Upper lobe of left lung (tissue), 6 donors: ENCODE results near the gene STUB1. TPM values are rescaled to one million over a fixed set of nuclear protein-coding genes. Genes with fewer than 3 reads are reported as not detected.

Experiments
- ATAC-seq, 2 donors: fragments of 200-7000 bp; cut with Tn5 transposase; one replicate each; pipeline ENCODE4 v1.9.1; 2022; ENCODE audit warnings: mild to moderate bottlenecking in 2 of 2, moderate library complexity in 2 of 2; ENCODE audit not compliant: low FRiP score in 2 of 2
- DNase-seq, 2 donors: peaks; one replicate each; pipeline ENCODE4 v3.0.0-alpha.2; 2019 to 2020
- H3K27ac ChIP-seq, 4 donors: fragments of 200-600 bp; sonication (generic); one replicate each; pipeline ENCODE4 v1.5.1; 2016 to 2019
- H3K27me3 ChIP-seq, 4 donors: fragments of 200-600 bp; sonication (generic); one replicate each; pipeline ENCODE4 v1.5.1; 2017 to 2019
- H3K36me3 ChIP-seq, 4 donors: fragments of 200-600 bp; sonication (generic); one replicate each; pipeline ENCODE4 v1.5.1; 2016 to 2019
- H3K4me1 ChIP-seq, 4 donors: fragments of 200-600 bp; sonication (generic); one replicate each; pipeline ENCODE4 v1.5.1; 2018 to 2019
- H3K4me3 ChIP-seq, 4 donors: fragments of 200-600 bp; sonication (generic); one replicate each; pipeline ENCODE4 v1.5.1; 2017 to 2019; ENCODE audit warnings: mild to moderate bottlenecking in 2 of 4, moderate library complexity in 1 of 4
- H3K9me3 ChIP-seq, 4 donors: fragments of 200-600 bp; sonication (generic); one replicate each; pipeline ENCODE4 v1.5.1; 2018 to 2019
- EP300 ChIP-seq, 4 donors: sonication (generic); formaldehyde crosslinking; IDR thresholded peaks; one replicate each; pipeline ENCODE4 v1.5.1; 2017; ENCODE audit warnings: antibody characterized with exemption in 4 of 4, control low read depth in 2 of 4
- POLR2A ChIP-seq, 4 donors: fragments of 450-650 bp; IDR thresholded peaks; one replicate each; pipeline ENCODE4 v1.5.1; 2016 to 2017; ENCODE audit warnings: antibody characterized with exemption in 4 of 4, mild to moderate bottlenecking in 2 of 4
- POLR2AphosphoS5 ChIP-seq, 2 donors: sonication (generic); formaldehyde crosslinking; IDR thresholded peaks; one replicate each; pipeline ENCODE4 v1.5.1; 2017; ENCODE audit warnings: antibody characterized with exemption in 2 of 2
- WGBS, 2 donors: methylation state at CpG; one replicate each; pipeline ENCODE4 v1.1.5; 2017 to 2018; 5-methylcytosine and 5-hydroxymethylcytosine counted together
- total RNA-seq, 6 donors: library from RNA; depleted of rRNA in 4 of 6; stranded (reverse); fragments of >200 nt in 4 of 6; gene quantifications; one replicate each; pipeline versions ENCODE4 v1.1.0 to v1.2.1, GENCODE V29; 2016 to 2021
- TF ChIP-seq, protein P1 (sequence below), 6 experiments: fragments of 450-650 bp in 4 of 6; fragments of 200-600 bp in 2 of 6; sonication (generic) in 2 of 6; IDR thresholded peaks; one replicate each; pipeline ENCODE4 v1.5.1; 2016 to 2019; ENCODE audit warnings: antibody characterized with exemption in 6 of 6
- donor health status: DM: no; HTN: no; CAD: no; lungs with moderate emphysema.
- donor health status: DM: no; HTN: yes; CAD: no; lungs with severe emphysema.

STUB1 gene
- total RNA-seq, 6 donors from 2014 or later = 101 to 186 (median 118) TPM

DNA sequence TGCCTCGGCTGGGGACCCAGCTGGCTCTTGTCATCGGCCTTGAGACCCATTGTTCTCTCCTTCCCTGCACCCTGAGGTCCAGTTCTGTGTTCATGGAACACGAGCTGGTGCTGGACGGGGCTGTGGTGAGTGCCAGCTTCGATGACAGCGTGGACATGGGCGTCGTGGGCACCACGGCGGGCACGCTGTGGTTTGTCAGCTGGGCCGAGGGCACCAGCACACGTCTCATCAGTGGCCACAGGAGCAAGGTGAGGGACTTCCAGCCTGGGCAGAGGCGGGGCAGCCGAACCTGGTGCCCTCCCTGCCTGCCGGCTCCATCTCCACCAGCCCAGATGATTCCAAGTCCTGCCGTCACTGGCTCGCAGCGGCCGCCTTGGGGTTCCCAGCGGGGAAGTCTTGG is 17.6 kb upstream of the STUB1 start:
- Histone ChIP-seq H3K36me3 (peaks cover 0 to 12% (median 7%) of the 10 kb centered on the region in 4 donors), H3K27me3 (no peaks in the 10 kb centered on the region), H3K27ac (no peak overlapping the region), H3K4me1 (peaks cover 17 to 27% (median 19%) of the 10 kb centered on the region in 4 donors), H3K4me3 (no peak overlapping the region), H3K9me3 (no peaks in the 10 kb centered on the region)
- TF ChIP-seq, protein P1, sequence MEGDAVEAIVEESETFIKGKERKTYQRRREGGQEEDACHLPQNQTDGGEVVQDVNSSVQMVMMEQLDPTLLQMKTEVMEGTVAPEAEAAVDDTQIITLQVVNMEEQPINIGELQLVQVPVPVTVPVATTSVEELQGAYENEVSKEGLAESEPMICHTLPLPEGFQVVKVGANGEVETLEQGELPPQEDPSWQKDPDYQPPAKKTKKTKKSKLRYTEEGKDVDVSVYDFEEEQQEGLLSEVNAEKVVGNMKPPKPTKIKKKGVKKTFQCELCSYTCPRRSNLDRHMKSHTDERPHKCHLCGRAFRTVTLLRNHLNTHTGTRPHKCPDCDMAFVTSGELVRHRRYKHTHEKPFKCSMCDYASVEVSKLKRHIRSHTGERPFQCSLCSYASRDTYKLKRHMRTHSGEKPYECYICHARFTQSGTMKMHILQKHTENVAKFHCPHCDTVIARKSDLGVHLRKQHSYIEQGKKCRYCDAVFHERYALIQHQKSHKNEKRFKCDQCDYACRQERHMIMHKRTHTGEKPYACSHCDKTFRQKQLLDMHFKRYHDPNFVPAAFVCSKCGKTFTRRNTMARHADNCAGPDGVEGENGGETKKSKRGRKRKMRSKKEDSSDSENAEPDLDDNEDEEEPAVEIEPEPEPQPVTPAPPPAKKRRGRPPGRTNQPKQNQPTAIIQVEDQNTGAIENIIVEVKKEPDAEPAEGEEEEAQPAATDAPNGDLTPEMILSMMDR (IDR thresholded peaks at IDR 0.05) = no peak
- TF ChIP-seq POLR2AphosphoS5 (IDR thresholded peaks at IDR 0.05) = no peak
- TF ChIP-seq EP300 (IDR thresholded peaks at IDR 0.05) = no peak
- TF ChIP-seq POLR2A (IDR thresholded peaks at IDR 0.05) = no peak
- 94% methylated on average over 14 to 21 of the region's 21 CpGs for WGBS, 2 donors
- DNase-seq = no peak
- no peak for ATAC-seq

DNA sequence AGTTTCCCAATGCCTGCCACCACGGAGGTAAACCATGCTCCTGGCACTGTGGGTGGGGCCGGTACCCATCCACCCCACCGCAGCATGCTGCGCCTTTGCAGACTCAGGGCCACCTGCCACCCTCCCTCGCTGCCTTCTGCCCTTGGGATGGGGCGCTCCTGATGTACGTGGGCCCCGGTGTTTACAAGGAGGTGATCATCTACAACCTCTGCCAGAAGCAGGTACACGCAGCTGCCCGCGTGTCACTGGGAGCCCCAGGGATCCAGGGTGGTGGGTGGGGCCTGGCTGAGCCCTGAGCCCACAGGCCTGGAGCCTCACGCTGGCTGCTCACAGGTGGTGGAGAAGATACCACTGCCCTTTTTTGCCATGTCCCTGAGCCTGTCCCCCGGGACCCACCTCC is 13.6 kb upstream of the STUB1 start:
- H3K36me3 ChIP-seq = peaks cover 15 to 26% (median 24%) of the 10 kb centered on the region in 4 donors
- WGBS, 2 donors = 91 to 96% methylated on average over 6 to 13 of the region's 13 CpGs
- TF ChIP-seq POLR2A (IDR thresholded peaks at IDR 0.05) (no peak), EP300 (IDR thresholded peaks at IDR 0.05) (no peak), POLR2AphosphoS5 (IDR thresholded peaks at IDR 0.05) (no peak)
- TF ChIP-seq, protein P1 (IDR thresholded peaks at IDR 0.05) = no peak

DNA sequence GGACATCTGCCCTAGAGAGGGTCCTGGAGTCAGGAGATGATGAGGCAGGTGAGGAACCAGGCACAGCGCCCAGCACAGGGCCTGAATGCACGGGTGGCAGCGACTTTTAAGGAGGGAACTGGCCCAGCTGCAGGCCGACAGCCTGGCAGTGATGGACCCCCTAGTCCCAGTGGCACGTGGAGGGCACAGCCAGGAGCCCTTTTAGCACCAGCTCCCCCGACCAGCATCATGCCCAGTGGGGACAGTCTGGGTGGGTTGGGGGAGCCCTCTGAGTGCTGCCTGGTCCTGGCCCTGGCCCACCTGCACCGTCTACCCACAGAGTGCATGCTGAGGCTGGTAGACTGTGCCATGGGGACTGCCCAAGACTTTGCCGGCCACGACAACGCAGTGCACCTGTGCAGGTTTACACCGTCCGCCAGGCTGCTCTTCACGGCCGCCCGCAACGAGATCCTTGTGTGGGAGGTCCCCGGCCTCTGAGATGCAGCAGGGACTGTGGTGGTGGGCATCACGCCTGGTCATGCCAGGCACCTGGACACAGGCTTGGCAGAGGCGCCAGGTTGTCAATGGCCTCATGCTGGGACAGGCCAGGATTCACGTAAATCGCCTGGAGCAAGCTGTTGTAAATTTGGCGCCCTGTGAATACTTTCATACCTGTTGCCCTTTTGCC is 13.0 kb upstream of the STUB1 start:
- DNase-seq (peak in 1 of 2 donors; percentile 74), ATAC-seq (no peak)
- Histone ChIP-seq H3K4me3 (peak overlapping the region in 2 of 4 donors; percentile 100), H3K4me1 (peaks cover 15 to 21% (median 16%) of the 10 kb centered on the region in 4 donors), H3K27ac (peak overlapping the region; percentile 69 to 89 (median 87)), H3K27me3 (no peaks in the 10 kb centered on the region), H3K36me3 (peaks cover 15 to 33% (median 31%) of the 10 kb centered on the region in 4 donors), H3K9me3 (no peaks in the 10 kb centered on the region)
- WGBS, 2 donors = 81 to 89% methylated on average over 9 to 20 of the region's 22 CpGs
- TF ChIP-seq POLR2A (IDR thresholded peaks at IDR 0.05) = no peak
- TF ChIP-seq, protein P1 (IDR thresholded peaks at IDR 0.05) = no peak
- no peak for TF ChIP-seq POLR2AphosphoS5 (IDR thresholded peaks at IDR 0.05)
- no peak for TF ChIP-seq EP300 (IDR thresholded peaks at IDR 0.05)

More for the DNA sequence above, 13.6 kb upstream of the STUB1 start:
- DNase-seq (no peak), ATAC-seq (no peak)
- Histone ChIP-seq H3K27me3 (no peaks in the 10 kb centered on the region), H3K27ac (no peak overlapping the region), H3K4me1 (peaks cover 16 to 24% (median 16%) of the 10 kb centered on the region in 4 donors), H3K9me3 (no peaks in the 10 kb centered on the region), H3K4me3 (no peak overlapping the region)

DNA sequence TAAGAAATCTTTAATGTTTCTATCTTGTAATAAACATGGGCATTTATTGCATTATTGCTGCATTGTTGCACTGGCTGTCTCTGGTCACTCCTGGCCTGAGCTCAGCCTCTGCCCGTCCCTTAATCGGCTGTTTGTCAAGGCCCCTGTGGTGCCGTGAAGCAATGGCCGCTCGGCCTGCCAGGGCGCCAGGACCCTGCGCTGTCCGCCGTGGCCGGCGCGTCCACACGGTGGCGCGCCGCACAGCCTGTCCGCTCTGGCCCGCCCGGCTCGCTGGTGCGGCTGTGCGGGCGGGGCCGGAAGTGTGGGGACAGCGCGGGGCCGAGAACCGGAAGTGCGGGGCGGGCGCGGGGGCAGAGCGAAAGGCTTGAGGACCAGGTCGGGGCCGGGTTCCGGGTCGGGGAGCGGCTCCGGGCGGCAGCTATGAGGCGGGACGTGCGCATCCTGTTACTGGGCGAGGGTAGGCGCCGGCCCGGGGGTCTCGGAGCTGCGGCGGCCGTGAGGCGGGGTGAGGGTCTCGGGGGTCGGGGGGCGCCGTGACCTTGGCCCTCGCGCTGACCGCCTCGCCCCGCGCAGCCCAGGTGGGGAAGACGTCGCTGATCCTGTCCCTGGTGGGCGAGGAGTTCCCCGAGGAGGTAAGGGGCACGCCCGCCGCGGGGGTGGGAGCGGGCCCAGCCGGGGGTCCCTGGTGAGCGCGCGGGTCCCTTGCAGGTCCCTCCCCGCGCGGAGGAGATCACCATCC is 12.3 kb upstream of the STUB1 start, which contains the start of gene RHOT2:
Gene RHOT2, plus strand, starts transcription at position 353 of the 739 bp plus-strand sequence. Its CDS starts 68 bp downstream, at position 421.
- ATAC-seq (peak; percentile 95 to 97), DNase-seq (peak; percentile 95 to 99)
- TF ChIP-seq POLR2AphosphoS5 (IDR thresholded peaks at IDR 0.05) (peak; percentile 79 to 87), EP300 (IDR thresholded peaks at IDR 0.05) (peak in 1 of 4 donors; percentile 46), POLR2A (IDR thresholded peaks at IDR 0.05) (peak in 1 of 4 donors; percentile 85)
- TF ChIP-seq, protein P1 (IDR thresholded peaks at IDR 0.05) = peak; percentile 86 to 98 (median 97)
- H3K36me3 ChIP-seq = peaks cover 19 to 40% (median 38%) of the 10 kb centered on the region in 4 donors
- H3K9me3 ChIP-seq = no peaks in the 10 kb centered on the region
- peak within 1 kb of the TSS; percentile 69 to 89 (median 87) for H3K27ac ChIP-seq
- H3K4me3 ChIP-seq = peak within 1 kb of the TSS; percentile 87 to 100 (median 100)
- H3K27me3 ChIP-seq = no peaks in the 10 kb centered on the region
- 0 to 1% methylated on average over 5 to 54 of the region's 78 CpGs for WGBS, 2 donors
- peaks cover 15 to 21% (median 16%) of the 10 kb centered on the region in 4 donors for H3K4me1 ChIP-seq
